ENCODE results near the gene IPO13. TPM values are rescaled to one million over a fixed set of nuclear protein-coding genes. Genes with fewer than 3 reads are reported as not detected.

The IPO13 gene
- polyA plus RNA-seq, 1 of the 3 experiments (the other 2 are of a cell fraction) = 15.5 TPM

DNA sequence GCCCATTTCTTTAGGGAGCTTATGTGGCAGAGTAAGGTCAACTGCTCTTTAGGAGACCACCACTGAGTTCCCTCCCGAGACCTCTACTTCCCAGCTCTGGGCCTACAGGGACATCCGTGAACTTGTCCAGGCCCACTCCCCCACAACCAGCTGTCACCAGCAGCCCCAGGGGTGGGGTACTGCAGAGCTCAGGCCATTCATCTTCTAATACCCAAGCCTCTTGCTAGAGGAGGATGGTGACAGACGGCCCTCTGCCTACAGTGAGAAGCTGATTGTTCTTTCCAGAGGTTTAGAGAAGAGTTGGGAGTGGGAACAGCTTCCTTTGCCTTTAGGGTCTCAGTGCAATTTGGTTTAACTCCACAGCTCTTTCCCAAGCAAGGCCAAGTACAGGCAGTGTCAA is 46.4 kb upstream of the IPO13 start:
- 94% methylated on average over 3 of the region's 3 CpGs for WGBS (ENCODE audit: low lambda C conversion rate)
- TF ChIP-seq POLR2AphosphoS5 (IDR thresholded peaks at IDR 0.05; ENCODE audit: low read depth, low read length) (no peak), EP300 (IDR thresholded peaks at IDR 0.05; ENCODE audit: borderline replicate concordance in 1 of 2, low read depth in 1 of 2, low read length in 1 of 2) (no peak), NRF1 (IDR thresholded peaks at IDR 0.05; ENCODE audit: low read depth, low read length) (no peak), SMC3 (IDR thresholded peaks at IDR 0.05; ENCODE audit: low read depth, low read length) (no peak), FOXJ3 (CRISPR knock-in tag; IDR thresholded peaks at IDR 0.05) (no peak), FOXM1 (IDR thresholded peaks at IDR 0.05; ENCODE audit: low read depth) (no peak)
- TF ChIP-seq, protein P1, sequence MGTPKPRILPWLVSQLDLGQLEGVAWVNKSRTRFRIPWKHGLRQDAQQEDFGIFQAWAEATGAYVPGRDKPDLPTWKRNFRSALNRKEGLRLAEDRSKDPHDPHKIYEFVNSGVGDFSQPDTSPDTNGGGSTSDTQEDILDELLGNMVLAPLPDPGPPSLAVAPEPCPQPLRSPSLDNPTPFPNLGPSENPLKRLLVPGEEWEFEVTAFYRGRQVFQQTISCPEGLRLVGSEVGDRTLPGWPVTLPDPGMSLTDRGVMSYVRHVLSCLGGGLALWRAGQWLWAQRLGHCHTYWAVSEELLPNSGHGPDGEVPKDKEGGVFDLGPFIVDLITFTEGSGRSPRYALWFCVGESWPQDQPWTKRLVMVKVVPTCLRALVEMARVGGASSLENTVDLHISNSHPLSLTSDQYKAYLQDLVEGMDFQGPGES (IDR thresholded peaks at IDR 0.05; ENCODE audit: low read depth, low read length) = no peak
- TF ChIP-seq, protein P2, sequence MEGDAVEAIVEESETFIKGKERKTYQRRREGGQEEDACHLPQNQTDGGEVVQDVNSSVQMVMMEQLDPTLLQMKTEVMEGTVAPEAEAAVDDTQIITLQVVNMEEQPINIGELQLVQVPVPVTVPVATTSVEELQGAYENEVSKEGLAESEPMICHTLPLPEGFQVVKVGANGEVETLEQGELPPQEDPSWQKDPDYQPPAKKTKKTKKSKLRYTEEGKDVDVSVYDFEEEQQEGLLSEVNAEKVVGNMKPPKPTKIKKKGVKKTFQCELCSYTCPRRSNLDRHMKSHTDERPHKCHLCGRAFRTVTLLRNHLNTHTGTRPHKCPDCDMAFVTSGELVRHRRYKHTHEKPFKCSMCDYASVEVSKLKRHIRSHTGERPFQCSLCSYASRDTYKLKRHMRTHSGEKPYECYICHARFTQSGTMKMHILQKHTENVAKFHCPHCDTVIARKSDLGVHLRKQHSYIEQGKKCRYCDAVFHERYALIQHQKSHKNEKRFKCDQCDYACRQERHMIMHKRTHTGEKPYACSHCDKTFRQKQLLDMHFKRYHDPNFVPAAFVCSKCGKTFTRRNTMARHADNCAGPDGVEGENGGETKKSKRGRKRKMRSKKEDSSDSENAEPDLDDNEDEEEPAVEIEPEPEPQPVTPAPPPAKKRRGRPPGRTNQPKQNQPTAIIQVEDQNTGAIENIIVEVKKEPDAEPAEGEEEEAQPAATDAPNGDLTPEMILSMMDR (IDR thresholded peaks at IDR 0.05) = no peak
- TF ChIP-seq, protein P3, sequence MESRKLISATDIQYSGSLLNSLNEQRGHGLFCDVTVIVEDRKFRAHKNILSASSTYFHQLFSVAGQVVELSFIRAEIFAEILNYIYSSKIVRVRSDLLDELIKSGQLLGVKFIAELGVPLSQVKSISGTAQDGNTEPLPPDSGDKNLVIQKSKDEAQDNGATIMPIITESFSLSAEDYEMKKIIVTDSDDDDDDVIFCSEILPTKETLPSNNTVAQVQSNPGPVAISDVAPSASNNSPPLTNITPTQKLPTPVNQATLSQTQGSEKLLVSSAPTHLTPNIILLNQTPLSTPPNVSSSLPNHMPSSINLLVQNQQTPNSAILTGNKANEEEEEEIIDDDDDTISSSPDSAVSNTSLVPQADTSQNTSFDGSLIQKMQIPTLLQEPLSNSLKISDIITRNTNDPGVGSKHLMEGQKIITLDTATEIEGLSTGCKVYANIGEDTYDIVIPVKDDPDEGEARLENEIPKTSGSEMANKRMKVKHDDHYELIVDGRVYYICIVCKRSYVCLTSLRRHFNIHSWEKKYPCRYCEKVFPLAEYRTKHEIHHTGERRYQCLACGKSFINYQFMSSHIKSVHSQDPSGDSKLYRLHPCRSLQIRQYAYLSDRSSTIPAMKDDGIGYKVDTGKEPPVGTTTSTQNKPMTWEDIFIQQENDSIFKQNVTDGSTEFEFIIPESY (IDR thresholded peaks at IDR 0.05; ENCODE audit: borderline replicate concordance, low read depth) = no peak
- TF ChIP-seq, protein P4, sequence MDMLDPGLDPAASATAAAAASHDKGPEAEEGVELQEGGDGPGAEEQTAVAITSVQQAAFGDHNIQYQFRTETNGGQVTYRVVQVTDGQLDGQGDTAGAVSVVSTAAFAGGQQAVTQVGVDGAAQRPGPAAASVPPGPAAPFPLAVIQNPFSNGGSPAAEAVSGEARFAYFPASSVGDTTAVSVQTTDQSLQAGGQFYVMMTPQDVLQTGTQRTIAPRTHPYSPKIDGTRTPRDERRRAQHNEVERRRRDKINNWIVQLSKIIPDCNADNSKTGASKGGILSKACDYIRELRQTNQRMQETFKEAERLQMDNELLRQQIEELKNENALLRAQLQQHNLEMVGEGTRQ (IDR thresholded peaks at IDR 0.05; ENCODE audit: borderline replicate concordance, low read depth, low read length) = no peak
- TF ChIP-seq, protein P5, sequence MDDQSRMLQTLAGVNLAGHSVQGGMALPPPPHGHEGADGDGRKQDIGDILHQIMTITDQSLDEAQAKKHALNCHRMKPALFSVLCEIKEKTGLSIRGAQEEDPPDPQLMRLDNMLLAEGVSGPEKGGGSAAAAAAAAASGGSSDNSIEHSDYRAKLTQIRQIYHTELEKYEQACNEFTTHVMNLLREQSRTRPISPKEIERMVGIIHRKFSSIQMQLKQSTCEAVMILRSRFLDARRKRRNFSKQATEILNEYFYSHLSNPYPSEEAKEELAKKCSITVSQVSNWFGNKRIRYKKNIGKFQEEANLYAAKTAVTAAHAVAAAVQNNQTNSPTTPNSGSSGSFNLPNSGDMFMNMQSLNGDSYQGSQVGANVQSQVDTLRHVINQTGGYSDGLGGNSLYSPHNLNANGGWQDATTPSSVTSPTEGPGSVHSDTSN (IDR thresholded peaks at IDR 0.05) = no peak

More for the DNA sequence above, 46.4 kb upstream of the IPO13 start:
- Histone ChIP-seq H3F3A (replicated peaks; ENCODE audit: insufficient read depth) (no peaks in the 10 kb centered on the region), H3K9me3 (no peaks in the 10 kb centered on the region), H3K4me2 (no peak overlapping the region), H3K79me2 (ENCODE audit: insufficient read depth) (no peaks in the 10 kb centered on the region), H3K27me3 (ENCODE audit: insufficient read depth) (no peaks in the 10 kb centered on the region), H3K36me3 (replicated peaks in 1 of 2; ENCODE audit: control insufficient read depth in 1 of 2, insufficient read depth in 2 of 2, low read length in 1 of 2) (peaks cover 0 to 20% of the 10 kb centered on the region in 2 experiments), H3K9me2 (no peaks in the 10 kb centered on the region), H3K4me3 (ENCODE audit: low read depth in 2 of 2, low read length in 1 of 2) (no peak overlapping the region), H3K9ac (no peak overlapping the region), H3K27ac (ENCODE audit: low read depth in 2 of 2, low read length in 1 of 2) (no peak overlapping the region), H4K20me1 (ENCODE audit: insufficient read depth) (no peaks in the 10 kb centered on the region), H2AFZ (ENCODE audit: low read depth) (no peak overlapping the region), H3K4me1 (ENCODE audit: control insufficient read depth in 1 of 2, insufficient read depth in 2 of 2, low read depth in 1 of 2, low read length in 1 of 2) (no peaks in the 10 kb centered on the region)
- DNase-seq = no peak
- ChIA-PET CTCF (interaction anchor here (1.0 to 1.4 kb wide), 3 partner anchors 9 to 137 kb away, joined by 3 to 4 read pairs (median 4); no protein-coding TSS in a partner anchor), POLR2A (interaction anchor here (1.6 kb wide), 1 partner anchor 12 kb away, joined by 3 read pairs; no protein-coding TSS in a partner anchor)

Measured in SK-N-SH (cell line).